Measurements from ENCODE around the gene SUPT3H. TPM values are rescaled to one million over a fixed set of nuclear protein-coding genes. Genes with fewer than 3 reads are reported as not detected.

The SUPT3H gene
- polyA plus RNA-seq, 1 experiment, result 8.7 TPM

DNA sequence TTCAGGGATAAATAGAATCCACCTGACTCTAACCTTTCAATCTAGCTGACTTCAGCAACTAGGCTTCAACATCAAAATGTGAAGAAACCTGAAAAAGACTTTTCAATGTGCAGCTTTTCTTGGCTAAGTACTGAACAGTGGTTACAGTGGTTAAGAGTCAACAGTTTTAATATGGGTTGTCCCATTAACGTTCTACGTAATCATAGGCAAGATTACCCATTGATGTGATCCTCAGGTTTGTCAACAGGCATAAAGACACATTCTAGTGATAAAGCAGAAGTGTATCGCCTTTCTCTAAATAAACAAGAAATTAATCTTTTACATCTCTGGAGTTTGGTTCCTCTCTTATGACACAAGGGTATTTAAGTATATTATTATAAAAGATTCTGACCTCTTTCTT lies 203.7 kb downstream of the SUPT3H start:
- H3K4me3 ChIP-seq (ENCODE audit: low read depth, low read length), result no peak overlapping the region
- H3K27ac ChIP-seq (ENCODE audit: low read depth, low read length), result no peak overlapping the region
- POLR2A ChIA-PET, result no interaction called here
- TF ChIP-seq, protein P1, sequence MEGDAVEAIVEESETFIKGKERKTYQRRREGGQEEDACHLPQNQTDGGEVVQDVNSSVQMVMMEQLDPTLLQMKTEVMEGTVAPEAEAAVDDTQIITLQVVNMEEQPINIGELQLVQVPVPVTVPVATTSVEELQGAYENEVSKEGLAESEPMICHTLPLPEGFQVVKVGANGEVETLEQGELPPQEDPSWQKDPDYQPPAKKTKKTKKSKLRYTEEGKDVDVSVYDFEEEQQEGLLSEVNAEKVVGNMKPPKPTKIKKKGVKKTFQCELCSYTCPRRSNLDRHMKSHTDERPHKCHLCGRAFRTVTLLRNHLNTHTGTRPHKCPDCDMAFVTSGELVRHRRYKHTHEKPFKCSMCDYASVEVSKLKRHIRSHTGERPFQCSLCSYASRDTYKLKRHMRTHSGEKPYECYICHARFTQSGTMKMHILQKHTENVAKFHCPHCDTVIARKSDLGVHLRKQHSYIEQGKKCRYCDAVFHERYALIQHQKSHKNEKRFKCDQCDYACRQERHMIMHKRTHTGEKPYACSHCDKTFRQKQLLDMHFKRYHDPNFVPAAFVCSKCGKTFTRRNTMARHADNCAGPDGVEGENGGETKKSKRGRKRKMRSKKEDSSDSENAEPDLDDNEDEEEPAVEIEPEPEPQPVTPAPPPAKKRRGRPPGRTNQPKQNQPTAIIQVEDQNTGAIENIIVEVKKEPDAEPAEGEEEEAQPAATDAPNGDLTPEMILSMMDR (IDR thresholded peaks at IDR 0.05; ENCODE audit: low read depth, low read length), result no peak
- H3K9me3 ChIP-seq (ENCODE audit: control insufficient read depth, insufficient read depth, low read length), result no peaks in the 10 kb centered on the region
- no peaks in the 10 kb centered on the region for H3K27me3 ChIP-seq (ENCODE audit: control insufficient read depth, insufficient read depth, low read length)
- no peak for DNase-seq (ENCODE audit: low read depth, low spot score)
- CTCF ChIA-PET, result no interaction called here

DNA sequence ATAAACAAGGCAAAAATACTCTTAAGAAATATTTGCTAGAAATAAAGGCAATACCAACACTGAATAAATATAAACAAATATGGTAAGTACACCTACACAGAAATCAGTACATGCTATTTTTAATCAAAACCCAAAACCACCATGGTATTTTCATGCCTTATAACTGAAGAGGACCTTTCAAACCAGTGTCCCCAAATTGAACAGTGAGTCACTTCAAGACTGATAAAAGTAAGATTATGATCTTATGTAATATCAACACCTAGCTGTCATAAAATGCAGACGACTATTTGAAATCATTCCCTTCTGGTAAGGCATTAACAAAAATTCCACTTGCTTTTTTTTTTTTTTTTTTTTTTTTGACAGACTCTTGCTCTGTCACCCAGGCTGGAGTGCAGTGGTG lies 206.4 kb downstream of the SUPT3H start:
- ChIA-PET POLR2A (no interaction called here), CTCF (no interaction called here)
- Histone ChIP-seq H3K27ac (ENCODE audit: low read depth, low read length) (no peak overlapping the region), H3K27me3 (ENCODE audit: control insufficient read depth, insufficient read depth, low read length) (no peaks in the 10 kb centered on the region), H3K9me3 (ENCODE audit: control insufficient read depth, insufficient read depth, low read length) (no peaks in the 10 kb centered on the region), H3K4me3 (ENCODE audit: low read depth, low read length) (no peak overlapping the region)
- TF ChIP-seq, protein P1 (IDR thresholded peaks at IDR 0.05; ENCODE audit: low read depth, low read length), result no peak
- DNase-seq (ENCODE audit: low read depth, low spot score), result no peak

DNA sequence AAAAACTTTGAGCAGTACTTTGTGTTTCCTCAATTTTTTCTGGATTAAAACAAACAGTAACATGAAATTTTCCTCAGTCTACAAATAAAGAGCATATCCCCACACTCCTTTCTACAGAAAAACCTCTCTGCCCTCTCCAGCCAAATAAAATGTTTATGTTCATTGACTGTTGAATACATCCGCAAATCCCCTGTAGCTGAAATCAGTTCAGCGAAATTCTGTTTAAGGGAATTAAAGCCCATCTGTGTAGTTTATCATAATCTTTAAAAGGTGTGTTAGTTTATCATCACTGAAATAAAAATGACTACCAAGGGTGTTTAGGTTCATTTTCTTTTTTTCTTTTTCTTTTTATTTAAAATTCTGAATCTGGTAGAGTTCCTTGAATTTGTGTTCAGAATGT lies 207.4 kb downstream of the SUPT3H start:
- POLR2A ChIA-PET, result no interaction called here
- DNase-seq (ENCODE audit: low read depth, low spot score), result no peak
- no peaks in the 10 kb centered on the region for H3K9me3 ChIP-seq (ENCODE audit: control insufficient read depth, insufficient read depth, low read length)
- H3K27me3 ChIP-seq (ENCODE audit: control insufficient read depth, insufficient read depth, low read length), result no peaks in the 10 kb centered on the region
- CTCF ChIA-PET, result no interaction called here
- TF ChIP-seq, protein P1 (IDR thresholded peaks at IDR 0.05; ENCODE audit: low read depth, low read length), result no peak
- no peak overlapping the region for H3K4me3 ChIP-seq (ENCODE audit: low read depth, low read length)
- H3K27ac ChIP-seq (ENCODE audit: low read depth, low read length), result no peak overlapping the region

DNA sequence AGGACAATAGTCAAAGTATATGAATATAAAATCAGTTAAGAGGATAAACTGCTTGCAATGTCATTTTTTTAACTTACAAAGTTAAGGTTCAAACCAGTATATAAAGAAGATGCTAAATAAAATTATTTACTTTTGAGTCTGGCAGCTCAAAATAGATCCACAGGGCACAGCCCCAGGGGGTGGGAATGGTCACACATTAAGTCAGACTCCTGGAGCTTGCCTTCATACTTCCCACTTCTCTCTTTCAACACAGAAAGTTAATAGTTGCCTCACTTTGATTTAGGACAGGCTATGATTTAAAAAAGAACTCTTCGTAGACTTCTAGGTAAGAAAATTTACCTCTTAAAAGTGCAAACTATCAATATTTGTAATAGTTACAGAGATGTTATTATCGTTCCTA lies 207.9 kb downstream of the SUPT3H start:
- TF ChIP-seq, protein P1 (IDR thresholded peaks at IDR 0.05; ENCODE audit: low read depth, low read length), result no peak
- Histone ChIP-seq H3K4me3 (ENCODE audit: low read depth, low read length) (no peak overlapping the region), H3K9me3 (ENCODE audit: control insufficient read depth, insufficient read depth, low read length) (no peaks in the 10 kb centered on the region), H3K27ac (ENCODE audit: low read depth, low read length) (no peak overlapping the region), H3K27me3 (ENCODE audit: control insufficient read depth, insufficient read depth, low read length) (no peaks in the 10 kb centered on the region)
- ChIA-PET CTCF (no interaction called here), POLR2A (no interaction called here)
- no peak for DNase-seq (ENCODE audit: low read depth, low spot score)

DNA sequence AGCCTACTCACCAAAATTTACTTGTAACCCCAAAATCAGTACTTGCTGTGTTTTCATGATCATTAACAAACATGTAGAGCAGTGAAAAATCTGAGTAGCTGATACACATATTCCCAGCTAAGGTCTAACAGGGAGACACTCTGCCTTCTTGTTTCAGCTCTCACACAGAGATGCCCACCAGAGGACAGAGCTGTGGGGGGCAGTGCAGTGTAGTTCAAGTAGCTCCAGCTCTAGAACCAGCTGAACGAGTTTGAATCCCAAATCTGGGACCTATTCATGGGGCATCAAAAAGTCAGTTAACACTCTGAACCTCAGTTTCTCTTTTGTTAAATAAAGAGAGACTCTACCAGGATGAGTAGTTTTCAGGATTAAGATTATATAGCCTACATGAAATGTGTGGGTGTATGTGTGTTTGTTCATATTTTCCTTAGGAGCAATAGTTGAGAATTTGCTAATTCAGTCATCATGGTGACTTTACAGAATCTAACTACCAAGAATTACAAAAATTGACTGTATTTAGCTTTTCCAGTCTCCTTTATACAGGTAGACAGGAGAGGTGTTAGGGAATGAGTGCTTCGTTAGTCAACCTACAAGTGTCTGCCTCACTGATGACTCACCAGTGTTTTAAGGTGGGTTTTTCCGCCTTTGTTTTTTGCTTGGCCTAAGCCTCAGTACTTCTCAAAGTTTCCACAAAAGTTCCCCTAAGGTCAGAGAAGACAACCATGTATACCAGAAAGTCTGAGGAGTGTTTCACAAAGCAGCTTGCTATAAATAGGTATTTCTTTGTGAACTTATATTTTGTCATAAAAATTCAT lies 213.6 kb downstream of the SUPT3H start:
- Histone ChIP-seq H3K9me3 (ENCODE audit: control insufficient read depth, insufficient read depth, low read length) (no peaks in the 10 kb centered on the region), H3K27ac (ENCODE audit: low read depth, low read length) (no peak overlapping the region), H3K27me3 (ENCODE audit: control insufficient read depth, insufficient read depth, low read length) (no peaks in the 10 kb centered on the region), H3K4me3 (ENCODE audit: low read depth, low read length) (no peak overlapping the region)
- CTCF ChIA-PET, result no interaction called here
- TF ChIP-seq, protein P1 (IDR thresholded peaks at IDR 0.05; ENCODE audit: low read depth, low read length), result no peak
- POLR2A ChIA-PET, result no interaction called here
- no peak for DNase-seq (ENCODE audit: low read depth, low spot score)

Data from AG04450 (cell line).